ENCODE data around the gene PIEZO1. TPM values are rescaled to one million over a fixed set of nuclear protein-coding genes. Genes with fewer than 3 reads are reported as not detected.

Gene PIEZO1
- total RNA-seq, 1 experiment from 2014 or later = 71.1 TPM

GRCh38 chr16:88810166-88810911, 25.3 kb upstream of the PIEZO1 start:
- Histone ChIP-seq H2AK5ac (ENCODE audit: insufficient read length, low read length) (no peak overlapping the region), H3K27me3 (ENCODE audit: insufficient read depth, low read length) (no peaks in the 10 kb centered on the region), H2AFZ (ENCODE audit: low read length) (no peak overlapping the region), H3K79me2 (ENCODE audit: insufficient read depth, low read length) (peaks cover 3% of the 10 kb centered on the region; the same call in 1 of the 2 replicates), H4K91ac (ENCODE audit: insufficient read length, low read depth, low read length) (no peak overlapping the region), H2BK15ac (ENCODE audit: low read depth, low read length) (no peak overlapping the region), H4K5ac (ENCODE audit: insufficient read length, low read depth, low read length) (no peak overlapping the region), H2BK120ac (ENCODE audit: low read depth, low read length, poor library complexity, severe bottlenecking) (no peak overlapping the region), H3K9me3 (ENCODE audit: control insufficient read depth, low read depth, low read length) (no peaks in the 10 kb centered on the region), H3K27ac (ENCODE audit: insufficient read length, low read depth, low read length) (no peak overlapping the region), H3K23me2 (ENCODE audit: insufficient read length, low read depth, low read length, poor library complexity, severe bottlenecking) (peaks cover 9% of the 10 kb centered on the region), H3T11ph (ENCODE audit: low read length) (no peak overlapping the region), H2BK20ac (ENCODE audit: low read depth, low read length, poor library complexity, severe bottlenecking) (no peak overlapping the region), H3K18ac (ENCODE audit: insufficient read length, low read depth, low read length) (no peak overlapping the region), H3K9ac (ENCODE audit: extremely low read depth, insufficient read length, low read length) (peak overlapping the region; percentile 82), H3K14ac (ENCODE audit: insufficient read depth, low read length) (no peak overlapping the region), H4K8ac (replicated peaks; ENCODE audit: insufficient read length, low read depth, low read length) (no peak overlapping the region), H3K4me2 (ENCODE audit: insufficient read depth, insufficient read length, low read length) (peak overlapping the region; percentile 81), H3K23ac (ENCODE audit: insufficient read length, low read depth, low read length) (no peak overlapping the region), H3K4ac (ENCODE audit: low read depth, low read length) (no peak overlapping the region), H2BK5ac (ENCODE audit: insufficient read length, low read length) (no peak overlapping the region), H2BK12ac (ENCODE audit: insufficient read length, low read depth, low read length) (no peak overlapping the region), H3K4me1 (ENCODE audit: insufficient read depth, low read length) (no peaks in the 10 kb centered on the region), H4K20me1 (ENCODE audit: control insufficient read depth, insufficient read depth, insufficient read length) (peaks cover 3% of the 10 kb centered on the region), H3K79me1 (ENCODE audit: insufficient read depth, low read depth, low read length, poor library complexity, severe bottlenecking) (no peaks in the 10 kb centered on the region), H3K56ac (ENCODE audit: insufficient read length, low read depth, low read length) (no peak overlapping the region)
- WGBS (ENCODE audit: extremely low coverage, insufficient read length, low lambda C conversion rate) = no CpG with 5 or more reads among the region's 12 CpGs
- Mint-ChIP-seq H3K9me3 (no peaks in the 10 kb centered on the region), H3K27me3 (ENCODE audit: low read depth) (no peaks in the 10 kb centered on the region; the same call in 1 of the 2 replicates), H3K27ac (peak overlapping the region in 2 of 3 experiments; percentile 75 to 92; a peak in 3 of 7 replicates), H3K4me1 (peaks cover 6 to 10% of the 10 kb centered on the region in 2 experiments), H3K4me3 (peak overlapping the region; percentile 83 to 93), H3K36me3 (ENCODE audit: insufficient read depth in 1 of 3, low read depth in 3 of 3) (peaks cover 17 to 54% (median 49%) of the 10 kb centered on the region in 3 experiments; a peak in 6 of 7 replicates)
- no peak for TF ChIP-seq CTCF (conservative IDR thresholded peaks at IDR 0.05)
- peak; percentile 38 for DNase-seq
